ENCODE results near the gene PTPRG.

The PTPRG gene

DNA sequence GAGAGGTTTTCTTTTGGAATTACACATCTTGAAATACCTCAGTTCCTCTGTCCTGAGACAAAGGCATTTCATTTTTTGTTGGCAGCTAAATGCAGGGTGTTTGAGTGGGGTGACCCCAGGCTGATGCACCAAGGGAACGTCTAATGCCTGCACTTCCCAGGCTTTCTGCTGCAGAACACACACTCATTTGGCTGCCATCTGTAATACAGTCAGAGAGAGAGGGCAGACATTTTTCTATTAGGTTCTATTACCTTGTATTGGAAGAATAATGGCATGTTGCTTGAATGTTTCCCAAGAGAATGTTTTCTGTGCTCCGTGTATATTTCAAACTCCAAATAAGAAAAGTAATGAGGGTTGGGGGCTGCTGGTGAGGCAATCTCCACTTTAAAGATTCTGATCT is 87.1 kb downstream of the PTPRG start:
- H3K27me3 ChIP-seq (ENCODE audit: insufficient read depth, low read length, poor library complexity, severe bottlenecking) = no peaks in the 10 kb centered on the region
- H3K4me1 ChIP-seq (ENCODE audit: insufficient read depth, low read length, poor library complexity, severe bottlenecking) = no peaks in the 10 kb centered on the region
- H2AFZ ChIP-seq (ENCODE audit: low read length) = no peak overlapping the region
- no peaks in the 10 kb centered on the region for H3K9me2 ChIP-seq (replicated peaks; ENCODE audit: low read depth, low read length)
- TF ChIP-seq, protein P1, sequence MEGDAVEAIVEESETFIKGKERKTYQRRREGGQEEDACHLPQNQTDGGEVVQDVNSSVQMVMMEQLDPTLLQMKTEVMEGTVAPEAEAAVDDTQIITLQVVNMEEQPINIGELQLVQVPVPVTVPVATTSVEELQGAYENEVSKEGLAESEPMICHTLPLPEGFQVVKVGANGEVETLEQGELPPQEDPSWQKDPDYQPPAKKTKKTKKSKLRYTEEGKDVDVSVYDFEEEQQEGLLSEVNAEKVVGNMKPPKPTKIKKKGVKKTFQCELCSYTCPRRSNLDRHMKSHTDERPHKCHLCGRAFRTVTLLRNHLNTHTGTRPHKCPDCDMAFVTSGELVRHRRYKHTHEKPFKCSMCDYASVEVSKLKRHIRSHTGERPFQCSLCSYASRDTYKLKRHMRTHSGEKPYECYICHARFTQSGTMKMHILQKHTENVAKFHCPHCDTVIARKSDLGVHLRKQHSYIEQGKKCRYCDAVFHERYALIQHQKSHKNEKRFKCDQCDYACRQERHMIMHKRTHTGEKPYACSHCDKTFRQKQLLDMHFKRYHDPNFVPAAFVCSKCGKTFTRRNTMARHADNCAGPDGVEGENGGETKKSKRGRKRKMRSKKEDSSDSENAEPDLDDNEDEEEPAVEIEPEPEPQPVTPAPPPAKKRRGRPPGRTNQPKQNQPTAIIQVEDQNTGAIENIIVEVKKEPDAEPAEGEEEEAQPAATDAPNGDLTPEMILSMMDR (conservative IDR thresholded peaks at IDR 0.05; ENCODE audit: low read length) = no peak
- TF ChIP-seq EZH2phosphoT487 (IDR thresholded peaks at IDR 0.05; ENCODE audit: borderline replicate concordance) = no peak
- H3K36me3 ChIP-seq (ENCODE audit: insufficient read depth, low read length) = no peaks in the 10 kb centered on the region
- no peak overlapping the region for H3K4me2 ChIP-seq (ENCODE audit: low read depth, low read length, poor library complexity, severe bottlenecking)
- H3K4me3 ChIP-seq (ENCODE audit: low read length, poor library complexity, severe bottlenecking) = no peak overlapping the region
- peaks cover 5% of the 10 kb centered on the region; the same call in 1 of the 2 replicates for H3K79me2 ChIP-seq (ENCODE audit: insufficient read depth, low read length)
- H4K20me1 ChIP-seq (ENCODE audit: insufficient read depth, low read length, poor library complexity, severe bottlenecking) = no peaks in the 10 kb centered on the region
- H3K9ac ChIP-seq (ENCODE audit: low read depth, low read length, poor library complexity, severe bottlenecking) = no peak overlapping the region
- no peaks in the 10 kb centered on the region for H3F3A ChIP-seq (ENCODE audit: low read depth)
- H3K9me3 ChIP-seq (ENCODE audit: insufficient read depth, low read depth, low read length) = peaks cover 5% of the 10 kb centered on the region; the same call in 1 of the 2 replicates

DNA sequence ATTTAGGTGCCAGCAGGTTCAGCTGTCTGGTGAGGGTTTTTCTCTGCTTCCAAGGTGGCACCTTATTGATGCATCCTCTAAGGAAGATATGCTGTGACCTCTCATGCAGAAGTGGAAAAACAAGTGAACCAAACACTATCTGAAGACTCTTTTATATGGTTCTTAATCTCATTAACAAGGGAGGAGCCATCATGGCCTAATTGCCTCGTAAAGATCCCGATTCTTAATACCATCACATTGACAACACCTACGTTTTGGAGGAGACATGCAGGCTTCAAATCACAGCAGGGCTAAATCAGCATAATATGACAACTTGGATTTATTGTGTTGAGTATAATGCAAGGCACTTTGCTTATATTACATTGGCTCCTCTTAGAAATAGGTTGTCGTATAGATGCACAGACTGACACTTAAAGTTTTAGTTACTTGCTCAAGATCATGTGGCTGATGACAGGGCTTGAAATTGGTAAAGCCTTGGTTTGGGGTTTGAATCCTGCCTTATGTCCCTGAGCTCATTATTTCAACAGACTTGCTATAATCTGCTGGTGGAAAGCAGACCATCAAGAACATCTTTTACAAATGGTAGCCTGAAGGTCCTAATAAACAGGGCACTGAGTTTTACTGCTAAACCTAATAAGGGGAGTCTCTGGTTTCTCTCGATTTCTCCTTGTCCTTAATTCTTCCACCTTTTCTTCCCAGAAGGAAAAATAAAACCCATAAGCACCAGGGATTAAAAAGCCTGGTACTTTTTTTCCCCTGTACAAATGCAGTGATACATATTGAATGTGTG is 88.2 kb downstream of the PTPRG start:
- Histone ChIP-seq H3K36me3 (ENCODE audit: insufficient read depth, low read length) (no peaks in the 10 kb centered on the region), H3K4me3 (ENCODE audit: low read length, poor library complexity, severe bottlenecking) (no peak overlapping the region), H3K4me2 (ENCODE audit: low read depth, low read length, poor library complexity, severe bottlenecking) (no peak overlapping the region), H3K9me2 (replicated peaks; ENCODE audit: low read depth, low read length) (no peaks in the 10 kb centered on the region), H3K4me1 (ENCODE audit: insufficient read depth, low read length, poor library complexity, severe bottlenecking) (no peaks in the 10 kb centered on the region), H4K20me1 (ENCODE audit: insufficient read depth, low read length, poor library complexity, severe bottlenecking) (no peaks in the 10 kb centered on the region), H3K9ac (ENCODE audit: low read depth, low read length, poor library complexity, severe bottlenecking) (no peak overlapping the region), H3K79me2 (ENCODE audit: insufficient read depth, low read length) (peaks cover 5% of the 10 kb centered on the region; the same call in 1 of the 2 replicates), H3K9me3 (ENCODE audit: insufficient read depth, low read depth, low read length) (peaks cover 5% of the 10 kb centered on the region; the same call in 1 of the 2 replicates), H3F3A (ENCODE audit: low read depth) (no peaks in the 10 kb centered on the region), H3K27me3 (ENCODE audit: insufficient read depth, low read length, poor library complexity, severe bottlenecking) (no peaks in the 10 kb centered on the region), H2AFZ (ENCODE audit: low read length) (no peak overlapping the region)
- TF ChIP-seq, protein P1 (conservative IDR thresholded peaks at IDR 0.05; ENCODE audit: low read length) = no peak
- TF ChIP-seq EZH2phosphoT487 (IDR thresholded peaks at IDR 0.05; ENCODE audit: borderline replicate concordance) = no peak

DNA sequence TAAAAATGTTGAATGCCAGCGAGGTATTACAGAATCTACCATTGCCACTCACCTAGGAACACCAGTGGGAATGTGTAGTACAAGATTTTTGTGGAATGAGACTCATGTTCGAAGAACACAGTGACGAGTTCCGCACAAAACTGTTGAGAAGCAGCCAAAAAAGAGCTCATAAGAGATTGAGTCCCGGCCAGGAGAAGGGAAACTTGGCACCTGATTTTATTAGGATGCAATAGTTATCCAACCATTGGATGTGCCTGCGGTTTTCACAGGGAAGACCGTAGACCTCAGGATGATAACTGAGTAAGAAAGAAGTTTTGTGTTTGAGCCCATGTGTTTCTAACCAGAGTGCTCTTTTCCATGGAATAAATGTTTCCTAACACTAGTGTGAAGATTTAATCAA is 88.9 kb downstream of the PTPRG start:
- Histone ChIP-seq H2AFZ (ENCODE audit: low read length) (no peak overlapping the region), H3K27me3 (ENCODE audit: insufficient read depth, low read length, poor library complexity, severe bottlenecking) (no peaks in the 10 kb centered on the region), H3F3A (ENCODE audit: low read depth) (no peaks in the 10 kb centered on the region), H4K20me1 (ENCODE audit: insufficient read depth, low read length, poor library complexity, severe bottlenecking) (no peaks in the 10 kb centered on the region), H3K4me1 (ENCODE audit: insufficient read depth, low read length, poor library complexity, severe bottlenecking) (peaks cover 5% of the 10 kb centered on the region), H3K9ac (ENCODE audit: low read depth, low read length, poor library complexity, severe bottlenecking) (no peak overlapping the region), H3K9me3 (ENCODE audit: insufficient read depth, low read depth, low read length) (peaks cover 2% of the 10 kb centered on the region; the same call in 1 of the 2 replicates), H3K4me2 (ENCODE audit: low read depth, low read length, poor library complexity, severe bottlenecking) (no peak overlapping the region), H3K79me2 (ENCODE audit: insufficient read depth, low read length) (peaks cover 5% of the 10 kb centered on the region; the same call in 1 of the 2 replicates), H3K4me3 (ENCODE audit: low read length, poor library complexity, severe bottlenecking) (no peak overlapping the region), H3K36me3 (ENCODE audit: insufficient read depth, low read length) (no peaks in the 10 kb centered on the region), H3K9me2 (replicated peaks; ENCODE audit: low read depth, low read length) (no peaks in the 10 kb centered on the region)
- TF ChIP-seq EZH2phosphoT487 (IDR thresholded peaks at IDR 0.05; ENCODE audit: borderline replicate concordance) = no peak
- TF ChIP-seq, protein P1 (conservative IDR thresholded peaks at IDR 0.05; ENCODE audit: low read length) = no peak

Data from Loucy (cell line).